ENCODE data around the gene TNFSF8.

TNFSF8 gene

GRCh38 chr9:114902786-114903524 lies 27.4 kb downstream of the TNFSF8 start:
- DNase-seq: peak; percentile 30 to 53

GRCh38 chr9:114900942-114901802 lies 29.2 kb downstream of the TNFSF8 start:
- no peak for DNase-seq

DNA sequence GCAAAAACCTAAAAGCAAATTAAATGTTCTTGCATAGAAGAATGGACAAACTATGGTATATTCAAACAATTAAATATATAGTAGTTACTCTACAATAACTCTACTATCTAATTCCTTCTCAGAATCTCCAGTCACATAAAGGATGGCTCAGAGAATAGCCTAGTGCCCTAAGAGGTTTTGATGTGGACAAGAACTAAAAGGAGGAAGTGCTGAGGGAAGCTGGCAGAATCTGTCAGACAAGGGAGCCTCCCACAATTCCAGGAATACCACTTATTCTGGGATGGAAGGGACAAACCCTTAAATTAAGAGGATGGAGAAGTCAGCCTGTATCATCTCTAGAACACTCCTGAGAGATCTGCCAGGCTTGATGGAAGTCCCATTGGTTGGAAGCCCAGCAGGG lies 30.4 kb downstream of the TNFSF8 start:
- no peak for DNase-seq

DNA sequence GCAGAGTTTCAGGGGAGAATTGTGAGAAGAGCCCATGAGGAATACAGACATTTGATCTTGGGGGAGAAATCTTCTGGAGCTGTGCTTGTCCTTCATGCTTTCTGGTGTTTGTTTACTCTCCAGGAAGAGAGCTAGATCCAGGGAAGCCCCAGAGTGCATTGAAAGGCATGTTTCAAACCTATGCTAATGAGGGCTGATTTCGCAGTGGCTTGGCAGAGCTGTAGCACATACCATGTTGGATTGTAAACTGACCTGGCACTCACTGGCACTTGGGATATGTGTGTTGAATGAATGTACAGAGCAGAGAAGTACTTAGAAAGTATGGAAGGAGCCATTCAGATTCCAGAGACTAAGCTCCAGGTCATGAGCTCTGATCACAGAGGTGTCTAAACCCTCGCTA lies 30.9 kb downstream of the TNFSF8 start:
- no peak for DNase-seq

DNA sequence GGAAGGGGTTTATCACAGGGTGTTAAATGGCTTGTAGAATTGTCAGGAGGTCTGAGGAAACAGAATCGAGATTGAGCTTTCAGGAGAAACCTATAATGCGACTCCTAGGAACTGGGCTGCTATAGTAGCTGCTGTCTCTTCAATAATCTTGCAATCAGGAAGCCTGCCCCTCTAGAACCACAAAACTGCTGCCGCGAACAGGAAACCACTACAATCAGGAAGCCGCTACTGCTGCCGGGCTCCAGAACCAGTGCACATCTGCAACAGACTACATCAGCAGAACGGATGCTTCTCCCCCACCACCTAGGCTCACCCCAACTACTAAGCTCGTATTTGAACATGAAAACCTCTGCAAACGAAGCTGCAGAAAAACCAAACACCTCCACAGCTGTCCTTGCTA lies 31.6 kb downstream of the TNFSF8 start:
- peak; percentile 81 to 86 for DNase-seq

- DNase-seq: no peak
These were observed 33.2 kb downstream of the TNFSF8 start for GRCh38 chr9:114897196-114897595.

DNA sequence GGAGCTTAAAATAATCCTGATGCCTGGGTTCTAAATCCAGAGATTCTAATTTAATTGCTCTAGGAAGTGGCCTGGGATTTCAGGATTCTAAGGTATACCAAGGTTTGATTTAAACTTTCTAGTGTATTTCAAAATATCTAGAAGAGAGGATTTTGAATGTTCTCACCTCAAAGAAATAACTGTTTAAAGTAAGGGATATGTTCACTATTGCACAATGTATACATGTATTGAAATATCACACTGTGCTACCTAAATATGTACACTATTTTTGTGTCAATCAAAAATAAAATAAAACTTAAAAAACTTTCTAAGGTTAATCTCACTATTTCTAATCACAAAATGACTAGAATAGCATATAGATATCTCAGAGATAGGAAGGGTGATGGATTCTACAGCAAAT lies 34.0 kb downstream of the TNFSF8 start:
- DNase-seq: no peak

DNA sequence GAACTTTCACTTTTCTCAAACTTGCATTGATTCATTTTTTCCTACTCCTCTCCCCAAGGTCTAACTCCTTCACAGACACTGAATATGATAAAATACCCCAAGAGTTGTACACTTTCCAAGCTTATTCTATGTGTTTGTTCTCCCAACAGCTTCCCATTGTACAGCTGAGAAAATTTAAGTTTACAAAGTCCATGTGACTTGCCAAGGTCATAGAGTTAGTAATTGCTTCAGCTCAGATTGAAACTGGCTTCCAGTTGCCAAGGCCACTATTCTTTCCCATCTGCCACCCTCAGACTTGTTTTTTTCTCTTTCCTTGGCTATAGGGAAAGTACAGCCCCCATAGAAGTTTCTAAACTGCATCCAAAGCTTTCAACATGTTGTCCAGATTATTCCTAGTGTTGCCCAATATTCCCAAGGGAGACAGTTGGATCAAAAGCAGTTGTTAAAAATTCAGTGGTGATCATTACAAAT lies 34.8 kb downstream of the TNFSF8 start:
- no peak for DNase-seq

DNA sequence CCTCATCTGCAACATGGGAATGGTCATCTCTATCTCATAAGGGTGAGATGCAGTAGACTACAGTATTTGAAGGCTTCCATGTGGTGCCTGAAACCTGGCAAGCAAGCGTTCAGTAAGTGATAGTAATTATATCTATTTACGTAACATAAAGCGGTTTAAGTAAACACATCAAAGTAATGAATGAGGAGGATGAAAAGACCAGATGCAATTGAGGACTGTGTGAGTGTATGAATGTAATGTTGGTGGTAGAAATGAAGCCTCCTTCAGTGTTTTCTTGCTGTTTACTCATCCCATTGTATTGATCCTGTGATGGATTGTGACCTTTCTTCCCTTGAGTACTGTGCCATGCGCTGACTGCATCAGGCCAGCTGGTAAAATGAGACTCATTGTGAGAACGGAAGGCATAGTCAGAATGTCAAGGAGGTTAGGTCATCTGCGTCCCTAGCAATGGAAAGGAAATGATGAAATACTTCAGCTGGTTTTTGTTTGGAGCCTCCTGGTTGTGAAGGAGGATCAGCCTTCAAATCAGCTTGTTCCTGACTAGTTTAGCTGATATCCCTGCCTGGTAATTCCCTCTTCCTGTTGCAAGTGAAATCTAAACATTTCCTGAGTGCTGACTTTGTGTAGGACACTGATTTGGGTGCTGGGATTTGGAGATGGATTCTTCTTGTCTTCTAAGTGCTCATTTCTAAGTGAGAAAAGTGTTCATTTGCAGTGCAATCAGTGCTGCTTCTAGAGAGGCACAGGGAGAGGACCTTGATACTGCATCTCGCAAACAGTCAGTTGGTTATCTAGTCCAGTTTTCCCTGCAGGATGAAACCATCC lies 35.6 kb downstream of the TNFSF8 start:
- no peak for DNase-seq

DNA sequence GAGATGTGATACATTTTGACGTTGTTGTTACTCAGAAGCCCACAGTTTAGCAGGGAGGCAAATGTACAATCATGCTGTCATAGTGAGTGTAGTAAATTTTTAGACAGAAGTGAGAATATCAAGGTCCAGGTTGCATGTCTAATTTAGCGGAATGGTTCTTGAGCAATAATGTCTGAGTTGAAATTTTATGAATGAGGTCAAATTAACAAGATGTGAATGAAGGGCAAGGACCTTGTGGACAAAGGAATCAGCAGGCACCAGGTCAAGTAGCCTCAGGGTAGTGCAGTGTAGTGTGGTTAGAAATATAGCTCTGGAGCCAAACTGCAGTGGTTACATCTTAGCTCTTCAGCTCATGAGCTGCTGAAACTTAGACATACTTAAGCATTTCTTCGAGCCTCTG lies 36.2 kb downstream of the TNFSF8 start:
- DNase-seq: no peak

GRCh38 chr9:114893221-114894010 lies 37.0 kb downstream of the TNFSF8 start:
- DNase-seq: no peak

DNA sequence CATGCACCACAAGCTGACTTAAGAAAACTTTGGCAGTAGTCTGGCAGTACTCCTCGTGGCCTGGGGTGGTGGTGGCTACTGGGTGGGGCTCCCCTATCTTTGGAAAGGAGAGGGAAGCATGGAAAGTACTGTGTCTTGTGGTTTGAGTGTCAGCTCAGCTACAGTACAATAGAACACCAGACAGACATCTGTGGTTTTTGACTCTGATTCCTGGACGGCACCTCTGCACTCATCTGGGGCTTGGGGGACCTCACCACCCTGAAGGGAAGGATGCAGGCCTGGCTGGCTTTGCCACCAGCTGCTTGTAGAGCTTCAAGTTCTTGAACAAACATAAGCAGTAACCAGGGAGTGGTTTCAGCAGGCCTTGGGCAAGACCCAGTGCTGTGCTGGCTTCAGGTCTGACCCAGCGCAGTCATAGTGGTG lies 40.6 kb downstream of the TNFSF8 start:
- peak in 1 of 2 donors; percentile 23 for DNase-seq

DNA sequence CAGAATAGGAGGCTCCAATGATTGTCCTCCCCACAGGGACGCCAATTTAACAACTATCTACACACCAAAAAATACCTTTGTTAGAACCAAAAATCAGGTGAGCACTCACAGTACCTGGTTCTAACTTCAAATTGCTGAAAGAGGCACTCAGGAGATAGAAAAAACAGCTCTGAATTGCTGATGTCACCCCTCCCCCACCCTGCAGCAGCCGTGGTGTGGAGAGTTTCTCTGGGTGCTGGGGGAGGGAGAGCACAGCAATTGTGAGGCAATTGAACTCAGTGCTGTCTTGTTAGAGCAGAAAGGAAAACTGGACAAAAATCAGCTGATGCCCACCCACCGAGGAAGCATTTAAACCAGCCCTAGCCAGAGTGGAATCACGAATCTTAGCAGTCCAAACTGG lies 41.8 kb downstream of the TNFSF8 start:
- no peak for DNase-seq

DNA sequence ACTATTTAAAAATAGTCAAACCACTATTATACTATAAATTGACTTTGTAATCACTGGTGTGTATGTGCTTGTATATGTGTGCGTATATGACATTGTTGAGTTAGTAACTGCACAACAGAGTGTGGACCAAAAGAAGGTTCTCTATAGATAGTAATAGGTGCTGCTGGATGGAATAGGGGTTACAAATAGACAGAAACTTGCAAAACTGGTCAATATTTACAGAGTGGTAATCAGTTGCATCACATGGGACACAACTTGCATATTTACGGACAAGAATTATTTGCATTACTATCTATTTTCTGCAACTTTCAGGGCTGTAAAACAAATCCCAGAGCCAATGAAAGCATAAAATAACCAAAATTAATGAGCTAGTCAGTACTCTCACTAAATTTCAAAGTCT lies 42.4 kb downstream of the TNFSF8 start:
- DNase-seq: no peak

- no peak for DNase-seq
These were observed 45.5 kb downstream of the TNFSF8 start for GRCh38 chr9:114884787-114885452.

DNA sequence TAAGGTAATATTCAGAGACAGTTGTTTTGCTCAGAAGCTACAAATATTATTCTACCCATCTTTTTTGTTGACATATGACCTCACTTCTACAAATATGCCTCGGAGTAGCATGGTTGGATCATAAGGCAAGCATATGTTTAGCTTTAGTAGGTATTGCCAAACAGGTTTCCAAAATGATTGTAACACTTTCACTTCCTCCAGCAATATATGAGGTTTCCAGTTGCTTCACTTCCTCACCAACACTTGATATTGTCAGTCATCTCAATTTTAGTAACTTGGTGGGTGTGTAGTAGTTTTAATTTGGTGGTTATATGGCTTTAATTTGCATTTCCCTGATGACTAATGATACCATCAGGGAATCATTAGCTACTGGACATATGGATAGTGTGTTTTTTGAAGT lies 46.7 kb downstream of the TNFSF8 start:
- DNase-seq: no peak

DNA sequence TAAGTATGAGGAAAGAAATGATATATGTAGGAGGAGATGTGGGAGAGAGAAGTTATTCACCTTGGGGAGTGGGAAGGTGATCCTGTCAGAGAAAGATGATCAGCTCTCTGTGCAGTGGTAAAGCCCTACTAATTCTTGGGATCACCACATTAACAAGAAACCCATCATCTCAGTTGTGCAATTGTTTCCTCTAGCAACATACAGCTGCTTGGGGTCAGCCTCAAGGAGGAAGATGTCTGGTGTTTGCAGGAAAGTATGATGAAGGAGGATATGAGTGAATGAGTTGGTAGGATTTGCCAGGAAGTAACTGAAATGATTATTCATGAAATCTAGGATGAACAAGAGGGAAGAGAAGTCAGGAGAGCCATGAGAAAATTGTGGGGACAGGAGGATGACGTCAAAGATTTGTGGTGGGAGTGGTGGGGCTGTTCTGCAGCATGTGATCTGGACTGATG lies 50.1 kb downstream of the TNFSF8 start:
- DNase-seq: no peak

DNA sequence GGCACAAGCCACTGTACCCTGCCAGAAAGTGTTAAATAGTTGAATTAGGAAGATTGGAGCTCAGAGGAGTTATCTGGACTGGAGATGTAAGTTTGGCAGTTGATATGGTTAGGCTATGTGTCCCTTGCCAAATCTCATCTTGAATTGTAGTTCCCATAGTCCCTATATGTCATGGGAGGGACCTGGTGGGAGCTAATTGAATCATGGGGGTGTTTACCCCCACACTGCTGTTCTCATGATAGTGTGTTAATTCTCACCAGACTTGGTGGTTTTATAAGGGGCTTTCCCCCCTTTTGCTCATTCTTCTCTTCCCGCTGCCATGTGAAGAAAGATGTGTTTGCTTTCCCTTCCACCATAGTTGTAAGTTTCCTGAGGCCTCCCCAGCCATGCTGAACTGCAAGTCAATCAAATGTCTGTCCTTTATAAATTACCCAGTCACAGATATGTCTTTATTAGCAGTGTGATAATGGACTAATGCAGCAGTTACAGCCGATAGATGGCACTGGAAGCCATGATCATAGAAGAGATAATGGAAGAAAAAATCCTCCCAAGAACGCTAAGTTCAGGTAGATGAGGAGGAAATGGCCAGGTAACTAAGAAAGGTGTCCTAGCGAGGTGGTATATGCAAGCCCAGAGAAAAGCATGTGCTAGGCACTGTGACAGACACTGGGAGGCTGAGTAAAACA lies 51.4 kb downstream of the TNFSF8 start:
- DNase-seq: no peak

DNA sequence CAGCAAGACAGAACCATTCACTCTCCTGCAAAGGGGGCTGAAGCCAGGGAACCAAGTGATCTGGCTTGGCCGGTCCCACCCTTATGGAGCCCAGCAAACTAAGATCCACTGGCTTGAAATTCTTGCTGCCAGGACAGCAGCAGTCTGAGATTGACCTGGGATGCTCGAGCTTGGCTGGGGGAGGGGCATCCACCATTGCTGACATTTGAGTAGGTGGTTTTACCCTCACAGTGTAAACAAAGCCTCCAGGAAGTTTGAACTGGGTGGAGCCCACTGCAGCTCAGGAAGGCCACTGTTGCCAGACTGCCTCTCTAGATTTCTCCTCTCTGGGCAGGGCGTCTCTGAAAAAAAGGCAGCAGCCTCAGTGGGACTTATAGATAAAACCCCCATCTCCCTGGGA lies 60.5 kb downstream of the TNFSF8 start:
- DNase-seq: peak in 1 of 2 donors; percentile 32

DNA sequence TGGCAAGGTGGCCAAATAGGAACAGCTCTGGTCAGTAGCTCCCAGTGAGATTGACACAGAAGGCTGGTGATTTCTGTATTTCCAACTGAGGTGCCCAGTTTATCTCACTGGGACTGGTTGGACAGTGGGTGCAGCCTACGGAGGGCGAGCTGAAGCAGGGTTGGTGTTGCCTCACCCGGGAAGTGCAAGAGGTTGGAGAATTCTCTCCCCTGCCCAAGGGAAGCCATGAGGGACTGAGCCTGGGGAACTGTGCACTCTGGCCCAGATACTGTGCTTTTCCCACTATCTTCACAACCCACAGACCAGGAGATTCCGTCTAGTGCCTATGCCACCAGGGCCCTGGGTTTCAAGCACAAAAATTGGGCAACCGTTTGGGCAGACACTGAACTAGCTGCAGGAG lies 61.0 kb downstream of the TNFSF8 start:
- no peak for DNase-seq

DNA sequence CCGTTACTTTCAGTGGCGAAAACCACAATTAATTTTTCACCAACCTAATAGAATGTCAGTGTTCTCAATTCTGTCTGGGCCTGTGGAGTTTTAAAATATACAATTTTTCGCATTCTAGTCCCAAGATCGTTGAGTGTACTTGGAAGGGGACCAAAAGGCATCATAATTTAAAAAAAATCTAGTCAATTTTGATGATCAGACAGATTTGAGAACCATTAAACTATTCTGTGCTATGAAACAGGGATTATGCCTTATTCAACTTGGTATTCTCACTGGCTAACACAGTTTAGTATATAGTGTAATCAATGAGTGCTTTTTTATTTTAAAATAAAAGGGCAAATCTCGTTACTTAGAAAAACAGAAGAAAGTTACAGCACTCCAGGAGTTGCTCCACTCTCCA lies 63.1 kb downstream of the TNFSF8 start:
- DNase-seq: no peak
